OCI-LY1 (cell line): Measurements from ENCODE around the gene TMEM19.
A peak's percentile ranks its signal among the peaks of the same experiment; 100 is the strongest.

Experiments
- H2AFZ ChIP-seq: fragments of 200-600 bp; sonication (generic), shearing (Covaris generic); 2 replicates; pipeline ENCODE4 v1.6.0; 2014; ENCODE audit warnings: antibody characterized with exemption, mild to moderate bottlenecking, low read length
- H3F3A ChIP-seq: fragments of 200-600 bp; sonication (generic), shearing (Covaris generic); 2 replicates; pipeline ENCODE4 v1.6.0; 2014; ENCODE audit warnings: mild to moderate bottlenecking, antibody characterized with exemption, low read length, moderate library complexity; ENCODE audit not compliant: insufficient read depth
- H3K27ac ChIP-seq: fragments of 200-600 bp; sonication (generic); 2 replicates; pipeline ENCODE4 v1.5.1; 2014; ENCODE audit warnings: low read length, mixed run types, mild to moderate bottlenecking, low read depth; ENCODE audit not compliant: poor library complexity, severe bottlenecking
- H3K27me3 ChIP-seq: fragments of 200-600 bp; sonication (generic); 2 replicates; pipeline ENCODE4 v1.6.0; 2014; ENCODE audit warnings: antibody characterized with exemption, mild to moderate bottlenecking, low read length, moderate library complexity; ENCODE audit not compliant: insufficient read depth
- H3K36me3 ChIP-seq: fragments of 200-600 bp; sonication (generic); 2 replicates; pipeline ENCODE4 v1.6.1; 2014; ENCODE audit warnings: mild to moderate bottlenecking, antibody characterized with exemption, low read length, moderate library complexity, mixed read lengths; ENCODE audit not compliant: insufficient read depth
- H3K4me1 ChIP-seq: fragments of 200-600 bp; sonication (generic); 2 replicates; pipeline ENCODE4 v1.5.1; 2014; ENCODE audit warnings: mild to moderate bottlenecking, low read length, moderate library complexity; ENCODE audit not compliant: insufficient read depth, severe bottlenecking
- H3K4me2 ChIP-seq: fragments of 200-600 bp; sonication (generic), shearing (Covaris generic); 2 replicates; pipeline ENCODE4 v1.6.1; 2014; ENCODE audit warnings: low read length
- H3K4me3 ChIP-seq: fragments of 200-600 bp; sonication (generic); 2 replicates; pipeline ENCODE4 v1.5.1; 2014; ENCODE audit warnings: low read length, low read depth, mild to moderate bottlenecking, mixed read lengths; ENCODE audit not compliant: poor library complexity, severe bottlenecking
- H3K79me2 ChIP-seq: fragments of 200-600 bp; shearing (Covaris generic); 2 replicates; pipeline ENCODE4 v1.6.1; 2016; ENCODE audit warnings: mixed run types, low read length, mixed read lengths; ENCODE audit not compliant: insufficient read depth
- H3K9ac ChIP-seq: fragments of 200-600 bp; sonication (generic), shearing (Covaris generic); 2 replicates; pipeline ENCODE4 v1.6.1; 2014; ENCODE audit warnings: mild to moderate bottlenecking, low read length, mixed read lengths
- H3K9me2 ChIP-seq: fragments of 200-600 bp; sonication (generic), shearing (Covaris generic); 2 replicates; pipeline ENCODE4 v1.6.1; 2014; ENCODE audit warnings: low read depth, mild to moderate bottlenecking, low read length, mixed read lengths
- H3K9me3 ChIP-seq: fragments of 200-600 bp; shearing (Covaris generic); 2 replicates; pipeline ENCODE4 v1.6.1; 2014; ENCODE audit warnings: low read length, mixed read lengths
- H4K20me1 ChIP-seq: fragments of 200-600 bp; sonication (generic), shearing (Covaris generic); 2 replicates; pipeline ENCODE4 v1.6.0; 2016; ENCODE audit warnings: mild to moderate bottlenecking, low read length; ENCODE audit not compliant: insufficient read depth
- EZH2 ChIP-seq: fragments of 200-600 bp; sonication (generic), shearing (Covaris generic); IDR thresholded peaks from 2 replicates; pipeline ENCODE4 v1.8.0; 2017; ENCODE audit warnings: borderline replicate concordance, mixed run types, mild to moderate bottlenecking, antibody characterized with exemption, low read length, moderate library complexity, mixed read lengths
- TF ChIP-seq, protein P1 (sequence below): fragments of 200-600 bp; sonication (generic), shearing (Covaris generic); IDR thresholded peaks from 2 replicates; pipeline ENCODE4 v1.5.1; 2017; ENCODE audit warnings: mild to moderate bottlenecking, antibody characterized with exemption, low read length, moderate library complexity, mixed read lengths

TMEM19 gene

GRCh38 chr12:71746974-71747611 is 61.2 kb downstream of the TMEM19 start:
- no peak overlapping the region for H3K4me3 ChIP-seq
- no peak for TF ChIP-seq EZH2
- TF ChIP-seq, protein P1, sequence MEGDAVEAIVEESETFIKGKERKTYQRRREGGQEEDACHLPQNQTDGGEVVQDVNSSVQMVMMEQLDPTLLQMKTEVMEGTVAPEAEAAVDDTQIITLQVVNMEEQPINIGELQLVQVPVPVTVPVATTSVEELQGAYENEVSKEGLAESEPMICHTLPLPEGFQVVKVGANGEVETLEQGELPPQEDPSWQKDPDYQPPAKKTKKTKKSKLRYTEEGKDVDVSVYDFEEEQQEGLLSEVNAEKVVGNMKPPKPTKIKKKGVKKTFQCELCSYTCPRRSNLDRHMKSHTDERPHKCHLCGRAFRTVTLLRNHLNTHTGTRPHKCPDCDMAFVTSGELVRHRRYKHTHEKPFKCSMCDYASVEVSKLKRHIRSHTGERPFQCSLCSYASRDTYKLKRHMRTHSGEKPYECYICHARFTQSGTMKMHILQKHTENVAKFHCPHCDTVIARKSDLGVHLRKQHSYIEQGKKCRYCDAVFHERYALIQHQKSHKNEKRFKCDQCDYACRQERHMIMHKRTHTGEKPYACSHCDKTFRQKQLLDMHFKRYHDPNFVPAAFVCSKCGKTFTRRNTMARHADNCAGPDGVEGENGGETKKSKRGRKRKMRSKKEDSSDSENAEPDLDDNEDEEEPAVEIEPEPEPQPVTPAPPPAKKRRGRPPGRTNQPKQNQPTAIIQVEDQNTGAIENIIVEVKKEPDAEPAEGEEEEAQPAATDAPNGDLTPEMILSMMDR, result peak; percentile 83
- no peaks in the 10 kb centered on the region for H3K9me2 ChIP-seq
- H3K27me3 ChIP-seq, result no peaks in the 10 kb centered on the region
- no peak overlapping the region for H3K9ac ChIP-seq
- H4K20me1 ChIP-seq, result no peaks in the 10 kb centered on the region
- H3F3A ChIP-seq, result no peaks in the 10 kb centered on the region
- no peak overlapping the region for H3K4me2 ChIP-seq
- no peaks in the 10 kb centered on the region for H3K9me3 ChIP-seq
- H3K4me1 ChIP-seq, result peaks cover 5% of the 10 kb centered on the region
- no peak overlapping the region for H3K27ac ChIP-seq
- H2AFZ ChIP-seq, result peak overlapping the region; percentile 39; the same call in 1 of the 2 replicates
- no peaks in the 10 kb centered on the region for H3K36me3 ChIP-seq
- no peaks in the 10 kb centered on the region for H3K79me2 ChIP-seq

DNA sequence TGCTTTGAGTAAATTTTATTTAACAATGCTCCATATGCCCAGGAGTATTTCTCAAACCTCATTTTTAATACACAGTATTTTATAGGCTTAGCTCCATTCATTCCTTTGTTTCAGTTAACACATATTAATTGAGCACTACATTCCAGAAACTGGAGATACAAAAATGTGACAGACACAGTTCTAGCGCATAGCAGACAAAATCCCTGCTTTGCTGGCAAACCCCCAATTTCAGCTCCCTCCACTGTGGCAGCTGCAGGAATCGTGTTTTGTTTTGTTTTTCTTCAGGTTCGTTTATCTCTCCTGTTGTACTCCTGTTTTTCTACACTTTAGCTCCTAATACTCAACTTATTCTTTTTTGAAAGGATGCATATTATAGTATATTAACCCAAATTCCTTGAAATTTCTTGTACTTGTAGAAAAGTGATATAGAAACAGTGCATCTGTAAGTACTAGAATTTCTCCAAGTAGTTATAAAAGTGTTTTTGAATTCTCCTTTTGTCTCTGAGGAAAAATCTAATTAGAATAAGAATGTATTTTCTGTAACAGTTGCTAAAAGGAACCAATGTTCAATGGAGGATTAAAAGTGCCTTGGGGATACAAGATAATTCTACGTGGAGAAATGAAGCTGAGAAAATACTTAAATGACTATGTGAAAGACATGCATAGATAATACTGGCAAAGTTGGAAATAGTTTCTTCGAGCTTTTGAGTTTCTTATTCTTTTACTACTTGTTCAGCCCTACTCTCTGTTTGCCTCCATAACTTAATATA is 62.4 kb downstream of the TMEM19 start:
- no peaks in the 10 kb centered on the region for H3K27me3 ChIP-seq
- H3K9me2 ChIP-seq, result no peaks in the 10 kb centered on the region
- TF ChIP-seq, protein P1, result no peak
- TF ChIP-seq EZH2, result no peak
- no peak overlapping the region for H3K27ac ChIP-seq
- no peak overlapping the region for H3K4me2 ChIP-seq
- H3K79me2 ChIP-seq, result no peaks in the 10 kb centered on the region
- H3K36me3 ChIP-seq, result no peaks in the 10 kb centered on the region
- no peaks in the 10 kb centered on the region for H3K9me3 ChIP-seq
- no peak overlapping the region for H2AFZ ChIP-seq
- no peak overlapping the region for H3K9ac ChIP-seq
- H3K4me1 ChIP-seq, result peaks cover 5% of the 10 kb centered on the region
- no peak overlapping the region for H3K4me3 ChIP-seq
- H3F3A ChIP-seq, result no peaks in the 10 kb centered on the region
- H4K20me1 ChIP-seq, result no peaks in the 10 kb centered on the region

- Histone ChIP-seq H3F3A (no peaks in the 10 kb centered on the region), H3K4me1 (peaks cover 12% of the 10 kb centered on the region), H4K20me1 (no peaks in the 10 kb centered on the region), H3K27ac (no peak overlapping the region), H3K36me3 (no peaks in the 10 kb centered on the region), H3K9me3 (no peaks in the 10 kb centered on the region), H3K9ac (no peak overlapping the region), H3K4me3 (no peak overlapping the region), H2AFZ (no peak overlapping the region), H3K27me3 (no peaks in the 10 kb centered on the region), H3K79me2 (no peaks in the 10 kb centered on the region), H3K9me2 (no peaks in the 10 kb centered on the region), H3K4me2 (no peak overlapping the region)
- no peak for TF ChIP-seq EZH2
- TF ChIP-seq, protein P1, result no peak
These were observed 63.8 kb downstream of the TMEM19 start for GRCh38 chr12:71749666-71750065.
